HS-27A (cell line): ENCODE measurements around the gene FHOD1.

Experiments
- DNase-seq: peaks from one replicate; pipeline ENCODE4 v3.0.0-alpha.2; 2012; ENCODE audit warnings: low read depth, missing footprints

Gene FHOD1

DNA sequence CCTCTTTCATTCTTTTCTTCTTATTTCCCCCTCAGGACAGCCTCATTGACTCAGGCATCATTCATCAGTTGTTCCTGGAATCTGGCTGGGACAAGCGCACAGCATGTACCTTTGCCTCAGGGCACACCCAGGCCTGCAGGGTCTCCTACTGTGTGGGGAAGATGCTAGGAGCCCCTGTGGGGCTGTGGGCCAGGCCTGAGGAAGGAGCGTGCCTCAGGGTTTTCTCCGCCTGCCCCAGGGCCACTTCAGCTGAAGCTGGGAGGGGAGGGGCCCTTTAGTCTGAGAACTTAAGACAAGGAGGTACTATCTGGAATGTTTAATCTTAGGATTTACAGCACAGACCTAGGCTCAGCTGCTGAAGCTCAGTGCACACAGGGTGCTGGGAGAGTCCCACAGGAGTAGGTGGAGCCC, 40.4 kb downstream of the FHOD1 start:
- DNase-seq, result no peak

DNA sequence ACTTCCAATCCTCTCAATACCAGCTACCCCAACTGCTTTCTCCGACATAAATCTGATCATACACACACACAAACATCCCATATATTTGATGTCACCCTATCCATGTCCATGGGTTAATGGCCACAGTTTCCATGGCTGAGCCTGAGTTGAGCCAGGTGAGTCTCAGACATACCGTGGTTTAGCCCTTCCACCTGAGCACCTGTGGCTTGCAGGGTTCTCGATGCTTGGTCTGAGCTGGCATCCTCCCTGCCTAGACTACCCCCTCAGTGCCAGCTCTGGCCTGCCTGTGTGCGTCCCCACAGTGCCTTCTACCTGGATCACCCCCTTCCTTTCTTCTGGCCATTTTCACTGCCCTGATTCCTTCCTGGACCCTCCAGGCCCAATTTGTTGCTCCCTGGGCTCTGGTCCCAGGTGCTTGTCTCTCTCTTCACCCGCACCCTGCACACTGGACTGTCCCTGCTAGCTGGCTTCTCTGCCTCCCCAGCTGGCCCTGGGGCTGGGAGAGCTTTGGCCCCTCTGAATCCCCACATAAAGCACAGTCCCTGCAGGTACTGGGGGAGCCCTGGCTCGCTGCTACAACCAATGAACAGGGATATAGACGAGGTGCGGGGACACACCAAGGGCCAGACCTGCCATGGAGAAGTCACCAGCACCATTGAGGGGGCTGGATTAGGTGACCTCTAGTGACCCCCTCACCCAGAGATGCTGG, 41.0 kb downstream of the FHOD1 start:
- no peak for DNase-seq

DNA sequence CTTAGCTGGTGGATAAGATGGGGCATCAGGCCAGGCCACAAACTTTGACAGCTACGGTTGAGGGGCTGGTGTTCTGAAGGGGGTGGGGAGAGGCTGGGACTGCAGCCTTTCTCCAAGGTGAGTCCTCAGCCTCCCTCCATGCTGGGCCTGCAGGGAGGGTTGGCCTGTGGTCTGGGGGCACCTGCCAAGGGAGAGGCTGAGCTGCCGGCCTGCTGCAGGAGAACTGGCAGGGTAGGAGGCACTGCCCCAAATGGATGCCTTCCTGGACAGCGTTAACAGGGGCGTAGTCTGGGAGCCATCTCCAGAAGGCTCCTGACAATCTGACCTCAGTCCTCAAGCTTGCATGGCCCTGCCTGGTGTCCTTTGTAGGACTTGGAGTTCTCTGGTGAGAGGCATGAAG, 43.2 kb downstream of the FHOD1 start:
- DNase-seq, result no peak

DNA sequence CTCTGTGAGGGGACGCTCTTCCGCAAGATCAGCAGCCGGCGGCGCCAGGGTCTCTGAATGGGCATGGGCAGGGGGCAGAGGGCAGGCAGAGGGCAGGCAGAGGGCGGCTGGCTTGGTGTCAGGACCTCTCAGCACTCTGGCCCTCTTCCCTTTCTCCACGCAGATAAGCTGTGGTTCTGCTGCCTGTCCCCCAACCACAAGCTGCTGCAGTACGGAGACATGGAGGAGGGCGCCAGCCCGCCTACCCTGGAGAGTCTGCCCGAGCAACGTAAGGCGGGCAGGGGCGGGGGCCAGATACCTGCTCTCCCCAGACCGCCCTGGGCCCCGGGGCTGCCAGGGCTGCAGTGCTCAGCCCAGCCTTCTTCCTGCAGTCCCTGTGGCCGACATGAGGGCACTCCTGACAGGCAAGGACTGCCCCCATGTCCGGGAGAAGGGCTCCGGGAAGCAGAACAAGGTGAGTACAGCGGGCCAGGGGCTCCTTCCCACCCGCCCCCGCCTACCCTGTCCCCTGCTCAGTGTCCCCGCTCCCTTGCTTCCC, 44.3 kb downstream of the FHOD1 start:
- DNase-seq, result no peak

DNA sequence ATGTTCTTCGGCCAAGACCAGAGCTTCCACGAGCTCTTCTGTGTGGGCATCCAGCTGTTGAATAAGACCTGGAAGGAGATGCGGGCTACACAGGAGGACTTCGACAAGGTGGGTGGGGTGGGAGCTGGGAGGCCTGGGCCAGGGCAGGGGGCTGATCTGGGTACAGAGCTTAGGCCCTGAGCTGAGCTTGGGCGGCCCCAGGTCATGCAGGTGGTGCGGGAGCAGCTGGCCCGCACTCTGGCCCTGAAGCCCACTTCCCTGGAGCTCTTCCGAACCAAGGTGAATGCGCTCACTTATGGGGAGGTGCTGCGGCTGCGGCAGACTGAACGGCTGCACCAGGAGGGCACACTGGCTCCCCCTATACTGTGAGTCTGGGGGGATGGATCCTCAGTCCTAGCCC, 44.9 kb downstream of the FHOD1 start:
- DNase-seq, result no peak

DNA sequence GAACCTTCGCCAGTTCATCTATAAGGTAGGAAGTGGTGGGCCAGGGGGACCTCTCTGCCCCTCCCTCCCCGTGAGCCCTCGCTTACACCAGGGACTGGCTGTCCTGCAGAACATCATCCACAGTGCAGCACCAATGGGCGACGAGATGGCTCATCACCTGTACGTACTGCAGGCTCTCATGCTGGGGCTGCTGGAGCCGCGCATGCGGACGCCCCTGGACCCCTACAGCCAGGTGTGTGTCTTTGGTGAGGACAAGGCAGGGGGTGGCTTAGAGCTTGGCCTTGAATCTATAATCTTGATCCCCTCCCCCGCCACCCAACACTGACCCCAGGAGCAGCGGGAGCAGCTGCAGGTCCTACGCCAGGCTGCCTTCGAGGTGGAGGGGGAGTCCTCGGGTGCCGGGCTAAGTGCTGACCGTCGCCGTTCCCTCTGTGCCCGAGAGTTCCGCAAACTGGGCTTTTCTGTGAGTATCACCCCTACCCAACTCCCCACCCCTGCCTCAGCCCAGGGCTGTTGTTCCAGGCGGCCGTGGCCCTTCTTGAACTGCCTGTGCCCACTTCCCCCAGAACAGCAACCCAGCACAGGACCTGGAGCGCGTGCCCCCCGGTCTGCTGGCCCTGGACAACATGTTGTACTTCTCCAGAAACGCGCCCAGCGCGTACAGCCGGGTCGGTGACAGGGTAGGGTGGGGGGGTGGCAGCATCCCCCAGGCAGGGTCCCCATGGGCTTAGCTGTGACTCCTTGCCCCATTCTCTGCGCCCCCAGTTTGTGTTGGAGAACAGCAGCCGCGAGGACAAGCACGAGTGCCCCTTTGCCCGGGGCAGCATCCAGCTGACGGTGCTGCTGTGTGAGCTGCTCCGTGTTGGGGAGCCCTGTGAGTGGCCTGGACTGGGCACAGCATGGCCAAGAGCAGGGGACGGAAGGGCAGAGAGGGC, 45.6 kb downstream of the FHOD1 start:
- no peak for DNase-seq

DNA sequence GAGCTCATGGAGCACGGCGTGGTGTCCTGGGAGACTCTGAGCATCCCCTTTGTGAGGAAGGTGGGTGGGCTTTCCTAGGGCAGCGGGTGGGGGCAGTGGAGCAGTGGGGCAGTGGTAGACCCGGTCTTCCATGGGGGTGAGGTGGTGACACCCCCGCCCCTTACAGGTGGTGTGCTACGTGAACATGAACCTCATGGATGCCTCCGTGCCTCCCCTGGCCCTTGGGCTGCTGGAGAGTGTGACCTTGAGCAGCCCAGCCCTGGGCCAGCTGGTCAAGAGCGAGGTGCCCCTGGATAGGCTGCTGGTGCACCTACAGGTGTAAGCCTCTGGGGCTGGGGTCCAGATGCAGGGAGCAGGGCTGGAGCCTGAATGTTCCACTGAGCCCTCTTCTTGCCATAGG, 46.8 kb downstream of the FHOD1 start:
- DNase-seq, result no peak

DNA sequence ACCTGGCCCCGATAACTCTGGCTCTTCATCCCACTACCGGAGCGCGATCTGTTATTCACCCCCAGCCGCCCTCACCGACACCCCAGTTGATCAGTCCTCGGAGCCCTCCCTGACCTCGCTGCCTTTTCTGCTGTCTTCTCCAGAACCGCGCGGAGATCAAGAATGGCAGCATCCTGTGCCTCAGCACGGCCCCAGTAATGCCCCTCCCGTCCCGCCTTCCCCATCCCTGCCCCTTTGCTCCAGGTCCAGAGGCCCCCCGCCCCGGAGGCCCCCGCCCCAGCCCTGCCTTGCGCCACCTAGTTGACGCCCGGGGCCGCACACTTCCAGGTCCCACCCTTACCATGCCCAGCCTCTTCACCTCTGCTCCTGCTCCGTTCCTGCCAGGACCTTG, 47.5 kb downstream of the FHOD1 start:
- no peak for DNase-seq

DNA sequence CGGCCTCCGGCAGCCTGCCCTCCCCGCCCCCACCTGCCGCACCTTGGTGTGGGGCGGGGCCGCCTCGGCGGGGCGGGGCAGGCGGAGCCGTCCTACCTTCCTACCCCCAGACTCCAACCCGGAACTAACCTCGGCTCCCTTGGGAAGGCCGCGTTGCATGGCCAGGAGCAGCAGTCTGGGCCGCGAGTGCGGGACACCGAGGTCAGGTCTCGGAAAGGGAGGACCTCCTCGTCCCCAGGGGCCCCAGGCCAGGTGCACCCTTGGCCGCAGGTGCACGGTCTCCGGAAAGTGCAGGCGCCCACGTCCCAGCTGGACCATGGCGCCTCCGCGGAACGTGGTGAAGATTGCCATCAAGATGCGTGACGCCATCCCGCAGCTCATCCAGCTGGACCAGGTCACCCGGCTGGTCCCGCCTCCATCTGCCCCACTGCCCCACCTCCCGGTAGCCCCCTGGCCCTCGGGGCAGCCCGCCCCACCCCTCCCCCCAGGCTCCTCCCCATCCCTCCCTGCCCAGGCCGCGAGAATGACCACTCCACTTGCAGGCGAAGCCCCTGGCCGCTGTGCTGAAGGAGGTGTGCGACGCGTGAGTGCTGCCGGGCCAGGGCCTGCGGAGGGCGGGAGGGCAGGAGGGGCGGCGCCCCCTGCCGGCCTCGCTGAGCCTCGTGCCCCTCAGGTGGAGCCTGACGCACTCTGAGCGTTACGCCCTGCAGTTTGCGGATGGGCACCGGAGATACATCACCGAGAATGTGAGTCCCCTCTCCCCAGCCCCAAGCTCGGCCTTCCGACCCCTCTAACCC, 48.1 kb downstream of the FHOD1 start, which contains the start of gene ELMO3:
Gene ELMO3, plus strand, starts transcription at position 121 of the 797 bp plus-strand sequence. Its CDS starts 196 bp downstream, at position 317.
- DNase-seq, result no peak

DNA sequence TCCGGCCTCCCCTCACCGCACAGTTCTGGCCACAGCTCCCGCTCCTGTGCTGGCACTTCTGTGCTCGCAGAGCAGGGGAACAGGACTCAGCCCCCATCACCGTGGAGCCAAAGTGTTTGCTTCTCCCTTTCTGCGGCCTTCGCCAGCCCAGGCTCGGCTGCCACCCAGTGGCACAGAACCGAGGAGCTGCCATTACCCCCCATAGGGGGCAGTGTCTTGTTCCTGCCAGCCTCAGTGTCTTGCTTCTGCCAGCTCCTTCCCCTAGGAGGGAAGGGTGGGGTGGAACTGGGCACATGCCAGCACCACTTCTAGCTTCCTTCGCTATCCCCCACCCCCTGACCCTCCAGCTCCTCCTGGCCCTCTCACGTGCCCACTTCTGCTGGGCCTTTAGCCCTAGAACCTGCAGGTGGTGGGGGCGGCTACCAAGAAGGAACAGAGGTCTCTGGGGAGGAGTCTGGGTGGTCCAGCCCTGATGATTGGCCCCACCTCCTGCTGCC, 49.0 kb downstream of the FHOD1 start:
- DNase-seq, result no peak

DNA sequence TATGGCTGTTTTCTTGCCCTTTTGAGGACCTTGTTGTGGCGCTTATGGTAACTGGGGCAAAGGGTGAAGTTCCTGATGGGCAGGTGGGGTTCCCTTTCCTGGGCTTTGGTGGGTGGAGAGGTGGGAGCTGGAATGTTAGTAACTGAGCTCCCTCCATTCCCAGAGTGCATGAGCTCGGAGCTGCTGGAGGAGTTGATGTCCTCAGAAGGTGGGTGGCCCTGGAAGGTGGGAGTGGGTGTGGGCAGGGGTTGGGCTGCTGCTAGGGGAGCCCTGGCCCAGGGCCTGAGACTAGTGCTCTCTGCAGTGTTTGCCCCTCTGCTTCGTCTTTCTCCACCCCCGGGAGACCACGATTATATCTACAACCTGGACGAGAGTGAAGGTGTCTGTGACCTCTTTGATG, 49.6 kb downstream of the FHOD1 start:
- DNase-seq, result no peak

DNA sequence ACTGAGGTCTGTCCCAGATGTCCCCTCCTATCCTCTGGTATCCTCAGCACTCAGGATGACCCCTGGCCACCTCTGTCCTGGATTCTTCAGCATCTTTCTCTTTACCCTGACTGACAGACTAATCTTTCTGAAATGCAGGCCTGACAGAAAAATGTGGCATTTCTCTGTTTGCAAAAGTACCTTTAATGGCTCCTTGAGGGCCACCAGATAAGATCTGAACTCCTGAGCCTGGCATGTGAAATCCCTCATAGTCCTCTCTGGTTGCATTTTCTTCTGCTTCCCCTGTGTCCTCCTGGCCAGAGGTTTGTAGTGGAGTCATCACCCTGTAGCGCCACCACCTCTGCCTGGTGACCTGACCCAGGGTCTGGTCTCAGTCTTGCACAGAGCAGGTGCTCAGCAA, 50.4 kb downstream of the FHOD1 start:
- no peak for DNase-seq

DNA sequence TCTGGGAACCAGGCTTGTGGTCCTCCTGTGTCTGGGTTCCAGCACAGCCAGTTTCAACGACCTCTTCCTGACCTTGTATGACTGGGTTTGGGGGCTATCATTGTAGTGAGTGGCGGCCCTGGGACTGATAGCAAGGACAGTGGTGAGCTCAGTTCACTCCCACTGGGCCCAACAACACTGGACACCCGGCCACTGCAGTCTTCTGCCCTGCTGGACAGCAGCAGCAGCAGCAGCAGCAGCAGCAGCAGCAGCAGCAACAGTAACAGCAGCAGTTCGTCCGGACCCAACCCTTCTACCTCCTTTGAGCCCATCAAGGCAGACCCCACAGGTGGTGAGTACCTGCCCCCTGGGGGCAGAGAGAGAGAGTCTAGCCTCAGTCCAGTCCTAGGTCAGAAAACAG, 51.6 kb downstream of the FHOD1 start:
- no peak for DNase-seq

DNA sequence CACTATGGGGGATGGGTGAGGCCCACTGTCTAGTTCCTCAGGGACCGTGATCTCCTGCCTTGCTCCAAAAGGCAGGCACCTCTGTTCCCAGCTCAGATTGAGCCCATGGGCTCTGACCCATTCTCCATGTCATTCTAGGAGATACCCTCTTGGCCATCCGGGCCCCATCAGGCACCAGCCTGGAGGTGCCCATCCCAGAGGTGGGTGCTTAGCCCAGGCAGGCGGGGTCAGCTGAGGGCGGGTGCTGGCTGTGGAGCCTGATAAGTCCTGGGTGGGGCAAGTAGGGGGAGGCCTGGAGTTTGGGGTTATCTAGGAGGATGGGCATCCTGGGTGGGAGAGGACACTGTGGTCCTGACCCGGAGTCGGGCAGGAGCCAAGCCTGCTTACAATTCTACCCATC, 53.0 kb downstream of the FHOD1 start:
- no peak for DNase-seq

DNA sequence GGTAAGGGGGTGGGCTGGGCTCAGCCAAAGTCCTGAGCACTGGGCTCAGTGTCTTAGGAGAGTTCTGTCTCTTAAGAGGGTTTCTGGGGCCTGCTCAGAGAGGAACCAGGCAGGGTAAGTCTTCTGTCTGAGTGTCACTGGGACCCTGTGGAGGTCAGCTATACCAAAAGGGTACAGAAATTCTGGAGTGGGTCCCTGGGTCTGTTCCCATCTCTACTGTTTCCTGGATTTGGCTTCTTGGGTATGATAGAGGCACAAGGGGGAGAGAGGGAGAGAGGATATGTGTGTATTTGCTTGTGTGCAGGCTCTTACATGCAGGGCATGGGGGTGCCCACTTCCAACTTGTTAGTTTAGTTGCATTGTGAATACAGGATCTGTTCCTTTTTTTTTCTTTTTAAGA, 53.7 kb downstream of the FHOD1 start:
- no peak for DNase-seq

DNA sequence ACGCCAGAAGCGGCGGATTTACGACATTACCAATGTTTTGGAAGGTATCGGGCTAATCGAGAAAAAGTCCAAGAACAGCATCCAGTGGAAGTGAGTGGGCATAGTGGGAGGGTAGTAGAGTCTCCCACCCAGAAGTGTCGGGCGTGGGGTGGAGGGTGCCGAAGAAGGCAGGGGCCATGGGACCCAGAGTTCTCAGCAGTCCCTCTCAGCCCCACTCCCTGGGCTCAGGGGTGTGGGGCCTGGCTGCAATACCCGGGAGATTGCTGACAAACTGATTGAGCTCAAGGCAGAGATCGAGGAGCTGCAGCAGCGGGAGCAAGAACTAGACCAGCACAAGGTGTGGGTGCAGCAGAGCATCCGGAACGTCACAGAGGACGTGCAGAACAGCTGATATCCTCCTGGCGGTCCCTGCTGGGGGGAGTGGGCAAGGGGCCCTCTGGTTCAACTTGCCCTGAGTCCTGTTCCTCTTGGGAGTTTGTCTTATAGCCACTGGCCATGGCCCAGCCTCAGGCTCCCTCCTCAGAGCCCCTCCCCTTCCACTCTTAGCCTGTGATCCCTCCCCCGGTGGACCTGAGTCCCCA, 54.4 kb downstream of the FHOD1 start:
- no peak for DNase-seq

DNA sequence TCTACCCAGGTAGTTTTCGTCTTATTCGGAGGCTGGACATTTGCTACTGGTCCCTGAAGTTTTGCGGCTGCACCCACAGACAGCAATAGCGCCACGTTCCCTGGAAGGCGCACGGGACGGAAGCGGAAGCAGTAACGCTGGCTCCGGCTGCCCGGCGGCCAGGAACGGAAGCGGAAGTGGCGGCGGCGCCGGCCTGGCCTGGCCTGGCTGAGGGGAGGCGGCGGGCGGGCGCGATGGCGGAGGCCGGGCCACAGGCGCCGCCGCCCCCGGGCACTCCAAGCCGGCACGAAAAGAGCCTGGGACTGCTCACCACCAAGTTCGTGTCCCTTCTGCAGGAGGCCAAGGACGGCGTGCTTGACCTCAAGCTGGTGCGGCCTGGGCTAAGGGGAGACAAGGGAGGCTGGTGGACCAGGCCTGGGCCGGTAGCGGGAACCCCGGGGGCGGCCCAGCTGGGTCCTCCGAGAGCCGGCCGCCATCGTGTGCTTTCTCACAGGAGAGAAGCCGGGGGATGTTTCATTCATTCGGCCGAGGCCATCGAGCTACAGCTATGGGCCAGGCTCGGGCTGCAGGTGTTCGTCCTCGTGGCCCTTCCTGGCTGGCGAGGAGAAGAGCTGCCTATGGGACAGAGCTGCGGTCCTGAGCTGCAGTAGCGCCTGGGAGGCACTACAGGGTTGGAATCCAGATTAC, 55.1 kb downstream of the FHOD1 start, which contains the start of gene E2F4:
Gene E2F4, plus strand, starts transcription at position 161 of the 687 bp plus-strand sequence. Its CDS starts 73 bp downstream, at position 234.
- DNase-seq, result peak; percentile 82

DNA sequence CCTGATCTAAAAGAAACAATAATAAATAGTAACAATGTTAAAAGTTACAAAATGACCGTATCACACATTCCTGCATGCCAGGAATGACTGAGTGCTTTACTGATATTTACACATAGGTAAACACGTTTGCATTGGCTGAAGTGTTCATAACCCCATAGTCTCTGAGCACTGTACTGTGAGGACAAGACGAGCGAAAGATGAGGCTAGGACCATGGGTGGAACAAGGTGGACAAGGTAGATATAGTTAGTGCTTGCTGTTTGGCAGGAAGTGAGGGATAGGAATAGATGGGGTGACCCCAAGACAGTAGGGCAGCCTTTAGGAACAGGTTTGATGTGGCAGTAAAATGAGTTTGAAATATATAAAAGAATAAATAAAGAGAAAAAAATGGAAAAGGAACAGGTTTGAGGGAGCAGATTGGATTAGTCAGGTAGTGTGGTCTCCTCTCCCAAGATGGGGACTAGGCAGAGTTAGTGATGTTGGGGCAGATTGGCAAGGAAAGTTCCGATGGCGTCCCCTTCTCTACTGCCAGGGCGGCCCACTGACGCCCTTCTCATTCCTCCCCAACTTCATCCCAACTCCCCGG, 55.8 kb downstream of the FHOD1 start:
- no peak for DNase-seq

DNA sequence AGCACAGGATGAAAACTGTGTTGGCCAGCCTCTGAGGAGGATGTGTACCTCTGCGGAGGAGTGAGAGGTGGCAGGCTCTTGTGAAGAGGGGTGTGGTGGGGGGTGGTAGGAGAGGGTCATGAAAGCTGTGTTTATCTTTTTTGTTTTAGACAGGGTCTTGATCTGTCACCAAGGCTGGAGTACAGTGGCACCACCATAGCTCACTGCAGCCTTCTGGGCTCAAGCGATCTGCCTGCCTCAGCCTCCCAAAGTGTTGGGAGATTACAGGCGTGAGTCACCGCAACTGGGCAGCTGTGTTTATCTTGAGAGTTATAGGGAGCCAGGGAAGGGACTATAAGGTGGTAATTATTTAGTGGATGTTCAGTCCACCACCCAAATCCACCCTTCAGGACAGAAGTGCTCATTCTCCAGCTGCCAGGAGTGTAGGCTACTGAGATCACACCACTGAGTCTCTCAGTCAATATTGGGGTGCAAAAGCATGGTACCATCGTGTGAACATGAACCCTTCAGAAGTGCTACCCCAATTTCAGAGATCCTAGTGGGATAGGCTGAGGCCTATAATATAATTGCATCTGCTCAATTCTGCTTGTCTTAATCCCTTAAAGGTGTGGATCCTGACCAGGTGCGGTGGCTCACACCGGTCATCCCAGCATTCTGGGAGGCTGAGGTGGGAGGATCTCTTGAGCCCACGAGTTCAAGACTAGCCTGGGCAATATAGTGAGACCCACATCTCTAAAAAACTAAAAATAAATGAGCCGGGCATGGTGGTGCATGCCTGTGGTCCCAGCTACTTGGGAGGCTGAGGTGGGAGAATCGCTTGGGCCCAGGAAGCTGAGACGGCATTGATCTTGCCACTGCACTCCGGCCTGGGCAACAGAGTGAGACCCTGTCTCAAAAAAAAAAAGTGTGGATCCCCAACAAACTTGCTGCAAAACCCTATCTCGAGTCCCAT, 56.6 kb downstream of the FHOD1 start:
- DNase-seq, result no peak
